Measurements from ENCODE around the gene TMEM18. TPM values are rescaled to one million over a fixed set of nuclear protein-coding genes. Genes with fewer than 3 reads are reported as not detected.

TMEM18 gene
- total and polyA plus RNA-seq, 7 donors = 8.2 to 27.9 (median 18.1) TPM

- H3K27me3 ChIP-seq (ENCODE audit: insufficient read depth in 3 of 3, low read length in 2 of 3) = peaks cover 0 to 12% (median 2%) of the 10 kb centered on the region in 3 donors
- H3K4me1 ChIP-seq = no peaks in the 10 kb centered on the region
- H3K36me3 ChIP-seq (ENCODE audit: insufficient read depth in 1 of 2, low read depth in 1 of 2) = no peaks in the 10 kb centered on the region
- peak overlapping the region; percentile 58 for H3K4me3 ChIP-seq
- 13 to 22% (median 14%) methylated on average over 51 to 57 of the region's 57 CpGs for WGBS, 3 donors
- no peak overlapping the region for H3K27ac ChIP-seq
- peak; percentile 76 to 80 for DNase-seq
- intact Hi-C loops (cut with DNase I) = loop anchor here in 1 of 2 donors (10.0 kb wide), 1 partner anchor 392 kb away; no protein-coding TSS in a partner anchor
- no peaks in the 10 kb centered on the region for H3K9me3 ChIP-seq
- ATAC-seq = peak; percentile 36 to 78 (median 52)
- TF ChIP-seq CTCF (IDR thresholded peaks at IDR 0.05) = peak; percentile 65
These were observed 40.4 kb downstream of the TMEM18 start for GRCh38 chr2:636641-637405.

- Histone ChIP-seq H3K27ac (no peak overlapping the region), H3K4me3 (peak overlapping the region; percentile 58), H3K36me3 (ENCODE audit: insufficient read depth in 1 of 2, low read depth in 1 of 2) (no peaks in the 10 kb centered on the region), H3K9me3 (no peaks in the 10 kb centered on the region), H3K27me3 (ENCODE audit: insufficient read depth in 3 of 3, low read length in 2 of 3) (peaks cover 0 to 12% (median 2%) of the 10 kb centered on the region in 3 donors), H3K4me1 (no peaks in the 10 kb centered on the region)
- intact Hi-C loops (cut with DNase I) = loop anchor here in 1 of 2 donors (10.0 kb wide), 1 partner anchor 391 kb away; no protein-coding TSS in a partner anchor
- no peak for DNase-seq
- whole genome bisulfite sequencing, 3 donors = 74 to 86% (median 79%) methylated on average over 57 of the region's 57 CpGs
- ATAC-seq = peak in 1 of 4 donors; percentile 19
- no peak for TF ChIP-seq CTCF (IDR thresholded peaks at IDR 0.05)
These were observed 41.3 kb downstream of the TMEM18 start for GRCh38 chr2:635687-636621.

GRCh38 chr2:634636-635388 is 42.4 kb downstream of the TMEM18 start:
- Histone ChIP-seq H3K27me3 (ENCODE audit: insufficient read depth in 3 of 3, low read length in 2 of 3) (peaks cover 0 to 12% (median 2%) of the 10 kb centered on the region in 3 donors), H3K4me3 (no peak overlapping the region), H3K9me3 (no peaks in the 10 kb centered on the region), H3K36me3 (ENCODE audit: insufficient read depth in 1 of 2, low read depth in 1 of 2) (no peaks in the 10 kb centered on the region), H3K4me1 (no peaks in the 10 kb centered on the region), H3K27ac (no peak overlapping the region)
- intact Hi-C loops (cut with DNase I) = loop anchor here in 1 of 2 donors (10.0 kb wide), 1 partner anchor 390 kb away; no protein-coding TSS in a partner anchor
- ATAC-seq = no peak
- no peak for TF ChIP-seq CTCF (IDR thresholded peaks at IDR 0.05)
- no peak for DNase-seq
- WGBS, 3 donors = 63 to 75% (median 67%) methylated on average over 16 of the region's 16 CpGs

- H3K27me3 ChIP-seq (ENCODE audit: insufficient read depth in 3 of 3, low read length in 2 of 3) = peaks cover 0 to 12% (median 2%) of the 10 kb centered on the region in 3 donors
- no peak overlapping the region for H3K4me3 ChIP-seq
- DNase-seq = no peak
- H3K27ac ChIP-seq = no peak overlapping the region
- intact Hi-C loops (cut with DNase I) = loop anchor here in 1 of 2 donors (10.0 kb wide), 1 partner anchor 389 kb away; no protein-coding TSS in a partner anchor
- no peaks in the 10 kb centered on the region for H3K4me1 ChIP-seq
- no peaks in the 10 kb centered on the region for H3K36me3 ChIP-seq (ENCODE audit: insufficient read depth in 1 of 2, low read depth in 1 of 2)
- TF ChIP-seq CTCF (IDR thresholded peaks at IDR 0.05) = no peak
- WGBS, 3 donors = 84 to 89% (median 87%) methylated on average over 11 of the region's 11 CpGs
- H3K9me3 ChIP-seq = no peaks in the 10 kb centered on the region
- ATAC-seq = no peak
These were observed 43.2 kb downstream of the TMEM18 start for GRCh38 chr2:634041-634440.
